Measurements from ENCODE around the gene SLC6A6. TPM values are rescaled to one million over a fixed set of nuclear protein-coding genes. Genes with fewer than 3 reads are reported as not detected.

Gene SLC6A6
- total and polyA plus RNA-seq, 8 donors, result 14.0 to 134 (median 20.8) TPM

DNA sequence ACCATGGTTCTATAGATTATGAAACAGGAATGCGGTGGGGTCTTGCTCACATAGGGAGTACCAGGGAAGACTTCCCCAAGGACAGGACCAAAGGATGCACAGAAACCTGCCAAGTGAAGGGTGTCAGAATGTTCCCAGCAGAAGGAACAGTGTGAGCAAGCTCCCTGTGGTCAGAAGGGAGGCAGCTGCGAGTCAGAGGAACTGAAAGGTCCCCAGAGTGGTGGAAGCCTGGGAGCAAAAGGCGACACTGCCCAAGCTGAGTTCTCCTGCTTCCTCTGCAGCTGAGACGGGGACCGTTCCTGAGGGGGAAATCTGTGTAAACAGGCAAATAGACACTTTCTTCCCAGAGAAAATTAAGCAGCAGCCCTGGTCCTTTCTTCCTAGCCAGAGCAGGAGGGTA is 14.2 kb upstream of the SLC6A6 start:
- TF ChIP-seq, protein P1, sequence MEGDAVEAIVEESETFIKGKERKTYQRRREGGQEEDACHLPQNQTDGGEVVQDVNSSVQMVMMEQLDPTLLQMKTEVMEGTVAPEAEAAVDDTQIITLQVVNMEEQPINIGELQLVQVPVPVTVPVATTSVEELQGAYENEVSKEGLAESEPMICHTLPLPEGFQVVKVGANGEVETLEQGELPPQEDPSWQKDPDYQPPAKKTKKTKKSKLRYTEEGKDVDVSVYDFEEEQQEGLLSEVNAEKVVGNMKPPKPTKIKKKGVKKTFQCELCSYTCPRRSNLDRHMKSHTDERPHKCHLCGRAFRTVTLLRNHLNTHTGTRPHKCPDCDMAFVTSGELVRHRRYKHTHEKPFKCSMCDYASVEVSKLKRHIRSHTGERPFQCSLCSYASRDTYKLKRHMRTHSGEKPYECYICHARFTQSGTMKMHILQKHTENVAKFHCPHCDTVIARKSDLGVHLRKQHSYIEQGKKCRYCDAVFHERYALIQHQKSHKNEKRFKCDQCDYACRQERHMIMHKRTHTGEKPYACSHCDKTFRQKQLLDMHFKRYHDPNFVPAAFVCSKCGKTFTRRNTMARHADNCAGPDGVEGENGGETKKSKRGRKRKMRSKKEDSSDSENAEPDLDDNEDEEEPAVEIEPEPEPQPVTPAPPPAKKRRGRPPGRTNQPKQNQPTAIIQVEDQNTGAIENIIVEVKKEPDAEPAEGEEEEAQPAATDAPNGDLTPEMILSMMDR (IDR thresholded peaks at IDR 0.05), result no peak

DNA sequence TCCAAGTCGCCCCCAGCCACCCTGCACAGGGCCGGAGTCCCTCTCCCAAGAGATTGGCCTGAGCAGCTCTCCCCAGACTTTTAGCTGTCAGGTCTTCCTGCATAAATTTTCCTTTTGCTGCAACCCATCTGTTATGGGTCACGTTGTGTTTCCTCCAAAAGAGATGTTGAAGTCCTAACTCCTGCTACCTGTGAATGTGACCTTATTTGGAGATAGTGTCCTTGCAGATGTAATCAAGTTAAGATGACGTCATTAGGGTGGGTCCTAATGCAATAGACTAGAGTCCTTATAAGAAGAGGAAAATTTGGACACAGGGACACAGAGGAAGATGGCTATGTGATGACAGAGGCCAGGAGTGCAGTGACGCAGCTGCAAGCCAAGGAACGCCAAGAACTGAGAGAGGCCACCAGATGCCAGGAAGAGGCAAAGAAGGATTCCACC is 13.2 kb upstream of the SLC6A6 start:
- Histone ChIP-seq H3K9me3 (no peaks in the 10 kb centered on the region), H3K27ac (no peak overlapping the region), H3K27me3 (no peaks in the 10 kb centered on the region), H3K36me3 (no peaks in the 10 kb centered on the region), H3K4me1 (peaks cover 4 to 43% of the 10 kb centered on the region in 2 donors), H3K4me3 (no peak overlapping the region)
- ATAC-seq (no peak), DNase-seq (peak in 1 of 4 donors; percentile 39)
- TF ChIP-seq, protein P1 (IDR thresholded peaks at IDR 0.05), result no peak
- intact Hi-C loops (cut with DNase I), result no loop called here

More for the DNA sequence above, 14.2 kb upstream of the SLC6A6 start:
- Histone ChIP-seq H3K4me1 (peaks cover 4 to 47% of the 10 kb centered on the region in 2 donors), H3K27me3 (no peaks in the 10 kb centered on the region), H3K4me3 (no peak overlapping the region), H3K9me3 (no peaks in the 10 kb centered on the region), H3K36me3 (no peaks in the 10 kb centered on the region), H3K27ac (no peak overlapping the region)
- intact Hi-C loops (cut with DNase I), result no loop called here
- DNase-seq, result peak in 1 of 4 donors; percentile 41
- ATAC-seq, result peak; percentile 54

DNA sequence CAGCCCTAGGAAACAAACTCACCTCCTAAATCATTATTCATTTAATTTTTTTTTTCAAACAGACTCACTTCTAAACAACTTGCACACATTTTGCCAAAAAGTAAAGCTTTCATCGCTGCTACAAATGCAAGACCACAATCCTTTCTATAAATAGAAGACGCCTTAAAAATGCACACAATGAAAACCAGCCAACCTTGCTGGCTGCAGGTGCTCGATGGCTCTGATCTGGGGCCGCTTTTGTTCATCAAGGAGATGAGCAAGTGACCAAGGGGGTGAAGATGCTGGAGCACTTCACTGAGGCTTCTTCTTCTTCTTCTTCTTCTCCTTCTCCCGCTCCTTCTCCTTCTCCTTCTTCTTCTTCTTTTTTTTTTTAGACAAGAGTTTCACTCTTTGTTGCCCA is 12.7 kb upstream of the SLC6A6 start:
- ATAC-seq (no peak), DNase-seq (no peak)
- peaks cover 4 to 39% of the 10 kb centered on the region in 2 donors for H3K4me1 ChIP-seq
- H3K9me3 ChIP-seq, result no peaks in the 10 kb centered on the region
- H3K27me3 ChIP-seq, result no peaks in the 10 kb centered on the region
- intact Hi-C loops (cut with DNase I), result no loop called here
- H3K4me3 ChIP-seq, result no peak overlapping the region
- H3K27ac ChIP-seq, result no peak overlapping the region
- H3K36me3 ChIP-seq, result no peaks in the 10 kb centered on the region
- TF ChIP-seq, protein P1 (IDR thresholded peaks at IDR 0.05), result no peak

DNA sequence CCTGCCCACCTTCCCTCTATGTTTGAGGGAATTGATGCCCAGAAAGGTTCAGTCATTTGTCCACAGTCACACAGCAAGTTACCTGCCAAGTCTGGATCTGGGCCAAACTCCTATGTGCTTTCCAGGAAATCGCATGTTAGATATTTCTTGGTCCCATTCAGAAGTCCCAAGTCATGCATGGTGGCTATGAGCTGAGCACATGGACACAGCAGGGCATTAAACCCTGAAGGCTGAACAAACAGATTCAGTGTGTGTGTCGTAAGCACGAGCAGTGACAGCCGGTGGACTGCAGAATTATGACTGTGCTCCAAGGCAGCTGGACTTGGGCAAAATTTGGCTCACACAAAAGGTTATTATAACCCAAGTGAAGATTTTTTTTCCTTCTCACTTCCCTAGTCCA is 11.4 kb upstream of the SLC6A6 start:
- peak in 2 of 4 donors; percentile 37 to 72 for DNase-seq

DNA sequence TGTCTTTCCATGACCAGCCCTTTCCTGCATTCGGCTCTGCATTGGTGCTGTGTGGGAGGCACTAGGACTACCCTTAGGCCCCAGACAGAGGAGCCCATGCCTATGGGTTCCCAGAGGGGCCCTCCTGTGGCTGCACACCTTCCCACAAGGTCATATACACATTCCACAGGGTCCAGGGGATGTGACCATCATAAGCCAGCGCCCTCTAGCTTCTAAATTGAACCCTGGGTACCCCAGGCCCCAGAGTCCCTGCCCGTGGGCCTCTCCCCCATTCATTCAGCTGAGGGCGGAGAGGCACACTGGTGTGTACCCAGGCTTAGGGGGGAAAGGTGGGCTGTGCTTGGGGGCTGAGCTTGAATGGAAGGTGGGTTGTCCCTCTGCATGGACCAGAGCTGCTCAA is 10.2 kb upstream of the SLC6A6 start:
- Histone ChIP-seq H3K4me3 (no peak overlapping the region), H3K4me1 (peaks cover 4 to 40% of the 10 kb centered on the region in 2 donors), H3K36me3 (no peaks in the 10 kb centered on the region), H3K9me3 (no peaks in the 10 kb centered on the region), H3K27ac (no peak overlapping the region), H3K27me3 (no peaks in the 10 kb centered on the region)
- TF ChIP-seq, protein P1 (IDR thresholded peaks at IDR 0.05), result no peak
- ATAC-seq (no peak), DNase-seq (no peak)
- intact Hi-C loops (cut with DNase I), result no loop called here

More for the DNA sequence above, 11.4 kb upstream of the SLC6A6 start:
- Histone ChIP-seq H3K36me3 (no peaks in the 10 kb centered on the region), H3K4me1 (peaks cover 4 to 36% of the 10 kb centered on the region in 2 donors), H3K4me3 (no peak overlapping the region), H3K27me3 (no peaks in the 10 kb centered on the region), H3K27ac (peak overlapping the region in 1 of 2 donors; percentile 28), H3K9me3 (no peaks in the 10 kb centered on the region)
- intact Hi-C loops (cut with DNase I), result no loop called here
- TF ChIP-seq, protein P1 (IDR thresholded peaks at IDR 0.05), result no peak
- ATAC-seq, result peak; percentile 70
